GM12892 (cell line): ENCODE results near the gene NAB2.

Experiments used
- POLR2A ChIP-seq: IDR thresholded peaks from 2 replicates; pipeline ENCODE4 v1.6.1; 2011; ENCODE audit warnings: low read depth, low read length, control low read depth
- POLR2AphosphoS5 ChIP-seq: IDR thresholded peaks from 2 replicates; pipeline ENCODE4 v1.6.1; 2011; ENCODE audit warnings: low read depth, low read length, control low read depth

- TF ChIP-seq POLR2A: no peak
- no peak for TF ChIP-seq POLR2AphosphoS5
Measured at GRCh38 chr12:57143454-57143853, 54.5 kb downstream of the NAB2 start.
